Naive thymus-derived CD8-positive, alpha-beta T cell (primary cell): ENCODE results near the gene VAPA. TPM values are rescaled to one million over a fixed set of nuclear protein-coding genes. Genes with fewer than 3 reads are reported as not detected.

Source experiments
- ATAC-seq, 2 donors: fragments of 150-1000 bp; cut with Tn5 transposase in 1 of 2; sonication (Bioruptor Pico), chemical (Tn5 transposase) in 1 of 2; 1 replicate in 1 of 2; 2 replicates in 1 of 2; pipeline ENCODE4 v1.10.0; 2021; ENCODE audit warnings: mild to moderate bottlenecking in 2 of 2, moderate library complexity in 2 of 2
- POLR2A ChIA-PET: fragments of 350-600 bp; sonication (Branson Sonifier 250); formaldehyde crosslinking; loops from one replicate; lab custom pipeline; 2021; ENCODE audit warnings: antibody characterized with exemption; lab: Charles Lee
- DNase-seq, 10 donors: peaks; one replicate each; pipeline versions ENCODE4 v3.0.0 to v3.0.0-alpha.2; 2020 to 2022
- H3K27ac Mint-ChIP-seq, 10 donors: one replicate each; pipeline ENCODE4 v1.8.0; 2020 to 2022; ENCODE audit warnings: mild to moderate bottlenecking in 10 of 10, mixed read lengths in 10 of 10, moderate library complexity in 4 of 10, inconsistent platforms in 1 of 10
- H3K27me3 Mint-ChIP-seq, 5 donors: one replicate each; pipeline ENCODE4 v1.8.0; 2021 to 2022; ENCODE audit warnings: mixed read lengths in 5 of 5
- H3K36me3 Mint-ChIP-seq, 3 donors: one replicate each; pipeline ENCODE4 v1.8.0; 2020 to 2022; ENCODE audit warnings: mixed read lengths in 3 of 3, mild to moderate bottlenecking in 2 of 3, inconsistent platforms in 1 of 3
- H3K4me1 Mint-ChIP-seq, 4 donors: one replicate each; pipeline ENCODE4 v1.8.0; 2021 to 2022; ENCODE audit warnings: mixed read lengths in 4 of 4
- H3K4me3 Mint-ChIP-seq, 10 donors: one replicate each; pipeline ENCODE4 v1.8.0; 2020 to 2022; ENCODE audit warnings: mild to moderate bottlenecking in 10 of 10, mixed read lengths in 10 of 10, moderate library complexity in 6 of 10, inconsistent platforms in 1 of 10
- H3K9me3 Mint-ChIP-seq, 9 donors: one replicate each; pipeline ENCODE4 v1.8.0; 2020 to 2022; ENCODE audit warnings: mixed read lengths in 9 of 9, mild to moderate bottlenecking in 3 of 9, inconsistent platforms in 1 of 9, moderate library complexity in 1 of 9
- polyA plus RNA-seq, 3 donors: library from polyadenylated mRNA; unstranded; fragments of 300-500 nt; fragmentation: Illumina TruSeq; gene quantifications; one replicate each; pipeline ENCODE4 v1.2.3, GENCODE V29; 2021
- total RNA-seq, 8 experiments: library from RNA in 2 of 8; stranded (reverse) in 2 of 8; gene quantifications; one replicate each; pipeline ENCODE4 v1.2.3 and lab custom pipeline; 2021 to 2026

The VAPA gene
- total and polyA plus RNA-seq, 5 experiments from 2014 or later = 119 to 214 (median 187) TPM

DNA sequence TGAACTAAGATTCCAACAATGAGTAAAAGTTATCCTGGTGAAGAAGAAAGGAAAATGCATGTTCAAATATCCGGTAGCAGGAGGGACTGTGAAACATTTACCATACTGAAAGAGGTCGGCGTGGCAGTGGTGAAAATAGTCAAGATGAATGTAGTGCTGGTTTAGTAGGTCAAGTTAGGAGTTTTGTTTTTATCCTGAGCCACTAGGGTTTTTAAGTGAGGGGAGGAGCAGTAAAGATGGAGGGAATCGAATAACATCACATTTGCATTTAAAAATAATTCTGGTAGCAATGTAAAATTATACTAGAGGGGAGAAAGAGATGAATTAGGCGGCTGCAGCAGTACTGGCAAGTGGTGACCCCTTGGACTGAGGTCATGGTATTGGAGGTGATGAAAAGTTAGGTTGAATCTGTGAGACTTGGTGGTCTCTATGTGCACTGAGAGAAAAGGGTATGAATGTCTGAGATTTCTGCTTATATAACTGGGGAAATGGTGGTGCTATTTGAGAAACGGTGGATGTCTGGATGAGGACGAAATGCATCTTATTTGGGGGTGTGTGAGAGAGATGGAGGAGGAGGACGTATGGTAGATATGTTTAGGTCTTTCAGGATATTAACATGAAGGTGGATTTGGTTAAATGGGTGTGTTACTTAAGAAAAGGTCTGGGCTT lies 5.9 kb downstream of the VAPA start:
- Mint-ChIP-seq H3K27me3 (no peaks in the 10 kb centered on the region), H3K9me3 (no peaks in the 10 kb centered on the region), H3K36me3 (no peaks in the 10 kb centered on the region), H3K4me3 (no peak overlapping the region), H3K27ac (no peak overlapping the region), H3K4me1 (peaks cover 22 to 47% (median 34%) of the 10 kb centered on the region in 4 donors)
- DNase-seq (no peak), ATAC-seq (no peak)
- POLR2A ChIA-PET = no interaction called here

- Mint-ChIP-seq H3K9me3 (no peaks in the 10 kb centered on the region), H3K36me3 (no peaks in the 10 kb centered on the region), H3K4me1 (peaks cover 21 to 57% (median 38%) of the 10 kb centered on the region in 4 donors), H3K4me3 (peak overlapping the region in 8 of 10 donors; percentile 16 to 69 (median 53)), H3K27ac (peak overlapping the region in 4 of 10 donors; percentile 6 to 58 (median 34)), H3K27me3 (no peaks in the 10 kb centered on the region)
- ATAC-seq (no peak), DNase-seq (no peak)
- POLR2A ChIA-PET = interaction anchor here (3.6 kb wide), 1 partner anchor 9 kb away, joined by 19 read pairs; the partner anchor contains the start of gene VAPA
Observed at GRCh38 chr18:9922592-9923311, 8.9 kb downstream of the VAPA start.

DNA sequence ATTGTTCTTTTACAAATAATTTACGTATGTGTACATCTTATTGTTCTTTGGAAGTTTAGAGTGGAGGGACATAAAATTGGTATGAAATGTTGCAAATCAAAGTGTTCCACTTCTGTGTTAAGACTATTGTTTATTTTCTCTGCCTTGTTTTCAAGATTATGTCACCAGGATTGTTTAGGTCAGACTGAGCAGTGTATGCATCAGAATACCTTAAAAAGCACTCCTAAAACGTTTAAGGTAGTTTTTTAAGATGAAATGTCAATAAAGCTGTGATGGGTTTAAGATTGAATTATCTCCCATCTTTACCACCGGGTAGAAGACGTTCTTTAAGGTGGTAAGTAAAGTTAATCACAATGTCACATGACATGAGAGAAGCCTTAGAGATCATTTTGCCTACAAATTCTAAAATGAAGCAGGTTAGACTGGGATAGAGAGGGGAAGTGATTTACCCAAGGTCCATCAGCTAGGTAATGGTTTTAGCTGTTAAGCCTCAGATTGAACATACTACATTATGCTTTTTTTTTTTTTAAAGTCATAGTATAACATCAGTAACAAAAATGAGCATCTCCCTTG lies 10.6 kb downstream of the VAPA start:
- Mint-ChIP-seq H3K4me3 (peak overlapping the region; percentile 4 to 75 (median 66)), H3K9me3 (no peaks in the 10 kb centered on the region), H3K36me3 (no peaks in the 10 kb centered on the region), H3K27me3 (no peaks in the 10 kb centered on the region), H3K27ac (peak overlapping the region in 4 of 10 donors; percentile 12 to 57 (median 45)), H3K4me1 (peaks cover 27 to 72% (median 53%) of the 10 kb centered on the region in 4 donors)
- DNase-seq = no peak
- peak; percentile 17 to 20 for ATAC-seq
- POLR2A ChIA-PET = interaction anchor here (3.6 kb wide), 1 partner anchor 10 kb away, joined by 19 read pairs; the partner anchor contains the start of gene VAPA

- Mint-ChIP-seq H3K9me3 (no peaks in the 10 kb centered on the region), H3K36me3 (no peaks in the 10 kb centered on the region), H3K27me3 (no peaks in the 10 kb centered on the region), H3K4me1 (peaks cover 31 to 77% (median 59%) of the 10 kb centered on the region in 4 donors), H3K27ac (no peak overlapping the region), H3K4me3 (peak overlapping the region in 2 of 10 donors; percentile 10 to 32)
- ATAC-seq = no peak
- no peak for DNase-seq
- POLR2A ChIA-PET = no interaction called here
Observed at GRCh38 chr18:9925369-9925768, 11.6 kb downstream of the VAPA start.

- H3K36me3 Mint-ChIP-seq = no peaks in the 10 kb centered on the region
- H3K4me3 Mint-ChIP-seq = peak overlapping the region in 4 of 10 donors; percentile 10 to 47 (median 38)
- POLR2A ChIA-PET = no interaction called here
- no peak for ATAC-seq
- H3K9me3 Mint-ChIP-seq = no peaks in the 10 kb centered on the region
- H3K27me3 Mint-ChIP-seq = no peaks in the 10 kb centered on the region
- no peak overlapping the region for H3K27ac Mint-ChIP-seq
- peaks cover 32 to 79% (median 61%) of the 10 kb centered on the region in 4 donors for H3K4me1 Mint-ChIP-seq
- no peak for DNase-seq
Observed at GRCh38 chr18:9925795-9926194, 12.0 kb downstream of the VAPA start.

DNA sequence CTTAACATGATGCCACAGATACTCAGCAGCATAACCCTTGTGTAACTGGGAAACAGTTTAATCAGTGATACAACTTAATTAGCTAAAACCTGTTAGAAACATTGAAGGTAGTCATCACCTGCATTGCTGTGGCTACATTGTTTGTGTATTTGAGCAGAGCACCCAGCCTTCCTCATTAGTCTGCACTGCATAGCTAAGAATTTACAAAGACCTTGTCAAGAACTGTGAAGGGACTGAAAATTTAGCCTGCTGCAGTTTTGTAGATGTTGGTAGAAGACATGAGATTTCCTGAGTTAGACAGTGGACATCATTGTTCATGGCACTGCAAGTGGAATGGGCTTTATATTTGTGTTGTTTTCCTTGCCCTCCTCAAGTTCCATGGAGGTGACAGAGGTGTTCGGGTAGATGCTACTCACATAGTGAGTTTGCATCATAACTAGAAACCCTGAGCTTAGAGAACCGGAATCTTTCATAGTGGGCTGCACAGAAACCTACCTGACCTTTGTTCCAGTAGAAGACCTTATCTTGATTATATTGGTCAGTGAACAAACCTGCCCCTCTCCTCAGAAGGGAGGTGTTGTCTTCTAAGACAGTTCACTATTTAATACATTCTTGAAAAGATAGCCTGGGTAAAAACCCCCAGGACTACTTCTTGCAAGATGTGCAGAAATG lies 12.5 kb downstream of the VAPA start:
- ATAC-seq = no peak
- peaks cover 0 to 3% (median 0%) of the 10 kb centered on the region in 3 donors for H3K36me3 Mint-ChIP-seq

GRCh38 chr18:9926977-9927376 lies 13.2 kb downstream of the VAPA start:
- H3K4me1 Mint-ChIP-seq = peaks cover 35 to 87% (median 69%) of the 10 kb centered on the region in 4 donors
- DNase-seq (no peak), ATAC-seq (no peak)
- H3K9me3 Mint-ChIP-seq = no peaks in the 10 kb centered on the region
- POLR2A ChIA-PET = interaction anchor here (0.7 to 1.0 kb wide), 2 partner anchors 13 to 29 kb away, joined by 4 to 5 read pairs; partner anchors contain the start of gene VAPA
- H3K27me3 Mint-ChIP-seq = no peaks in the 10 kb centered on the region
- H3K36me3 Mint-ChIP-seq = peaks cover 0 to 8% (median 2%) of the 10 kb centered on the region in 3 donors
- peak overlapping the region in 4 of 10 donors; percentile 3 to 44 (median 18) for H3K27ac Mint-ChIP-seq
- peak overlapping the region in 9 of 10 donors; percentile 8 to 61 (median 27) for H3K4me3 Mint-ChIP-seq

More for the DNA sequence above, 12.5 kb downstream of the VAPA start:
- POLR2A ChIA-PET = interaction anchor here (0.7 kb wide), 1 partner anchor 13 kb away, joined by 5 read pairs; the partner anchor contains the start of gene VAPA
- Mint-ChIP-seq H3K27ac (peak overlapping the region in 1 of 10 donors; percentile 54), H3K9me3 (no peaks in the 10 kb centered on the region), H3K4me1 (peaks cover 35 to 84% (median 65%) of the 10 kb centered on the region in 4 donors), H3K4me3 (peak overlapping the region in 8 of 10 donors; percentile 11 to 61 (median 32)), H3K27me3 (no peaks in the 10 kb centered on the region)
- no peak for DNase-seq

DNA sequence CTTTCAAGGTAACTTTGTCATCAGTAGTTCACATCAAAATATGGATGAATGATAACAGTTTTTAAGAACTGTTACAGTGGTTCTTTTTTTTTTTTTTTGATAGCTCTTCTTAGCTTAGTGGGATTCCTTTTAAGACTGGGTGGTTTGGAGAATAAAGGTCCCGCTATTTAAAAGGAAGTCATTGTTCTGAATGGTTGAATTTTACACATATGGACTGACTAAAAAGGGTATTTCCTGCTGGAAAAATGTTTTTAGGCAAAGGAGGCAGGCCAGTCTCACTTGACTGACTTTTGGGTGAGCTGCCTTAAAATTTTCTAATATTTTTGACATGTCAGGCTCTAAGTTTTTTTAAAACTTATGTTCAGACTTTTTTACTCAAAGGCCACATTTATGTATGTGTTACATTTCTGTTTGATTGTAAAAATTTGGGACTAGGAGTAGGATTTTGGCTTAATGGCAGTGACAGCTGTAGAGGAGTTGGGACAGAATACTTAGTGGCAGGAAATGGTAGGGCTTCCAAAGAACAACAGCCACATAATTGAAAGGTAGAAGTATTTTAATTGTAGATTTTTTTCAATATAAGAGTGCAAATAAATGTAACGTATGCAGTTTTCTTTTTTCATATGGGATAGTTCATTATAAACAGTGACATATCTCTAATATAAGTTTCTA lies 13.7 kb downstream of the VAPA start:
- POLR2A ChIA-PET = interaction anchor here (0.7 to 1.0 kb wide), 2 partner anchors 14 to 28 kb away, joined by 4 to 5 read pairs; partner anchors contain the start of gene VAPA
- Mint-ChIP-seq H3K9me3 (no peaks in the 10 kb centered on the region), H3K4me3 (peak overlapping the region in 8 of 10 donors; percentile 22 to 61 (median 52)), H3K27me3 (no peaks in the 10 kb centered on the region), H3K4me1 (peaks cover 33 to 87% (median 72%) of the 10 kb centered on the region in 4 donors), H3K36me3 (peaks cover 0 to 14% (median 2%) of the 10 kb centered on the region in 3 donors), H3K27ac (peak overlapping the region in 5 of 10 donors; percentile 3 to 44 (median 29))
- no peak for DNase-seq
- no peak for ATAC-seq

- peak overlapping the region in 8 of 10 donors; percentile 2 to 69 (median 38) for H3K4me3 Mint-ChIP-seq
- POLR2A ChIA-PET = no interaction called here
- peaks cover 0 to 25% (median 7%) of the 10 kb centered on the region in 3 donors for H3K36me3 Mint-ChIP-seq
- peak overlapping the region in 2 of 10 donors; percentile 24 to 34 for H3K27ac Mint-ChIP-seq
- DNase-seq = no peak
- peaks cover 33 to 80% (median 73%) of the 10 kb centered on the region in 4 donors for H3K4me1 Mint-ChIP-seq
- no peaks in the 10 kb centered on the region for H3K9me3 Mint-ChIP-seq
- H3K27me3 Mint-ChIP-seq = no peaks in the 10 kb centered on the region
- no peak for ATAC-seq
Observed at GRCh38 chr18:9928646-9929259, 14.9 kb downstream of the VAPA start.

- Mint-ChIP-seq H3K4me3 (peak overlapping the region in 1 of 10 donors; percentile 26), H3K36me3 (peaks cover 0 to 35% (median 7%) of the 10 kb centered on the region in 3 donors), H3K4me1 (peaks cover 30 to 67% (median 63%) of the 10 kb centered on the region in 4 donors), H3K27me3 (no peaks in the 10 kb centered on the region), H3K27ac (peak overlapping the region in 1 of 10 donors; percentile 19), H3K9me3 (no peaks in the 10 kb centered on the region)
- POLR2A ChIA-PET = no interaction called here
- ATAC-seq (no peak), DNase-seq (no peak)
Observed at GRCh38 chr18:9930299-9930884, 16.6 kb downstream of the VAPA start.

GRCh38 chr18:9931146-9931545 lies 17.3 kb downstream of the VAPA start:
- POLR2A ChIA-PET = no interaction called here
- H3K27me3 Mint-ChIP-seq = no peaks in the 10 kb centered on the region
- H3K4me3 Mint-ChIP-seq = no peak overlapping the region
- peaks cover 0 to 39% (median 7%) of the 10 kb centered on the region in 3 donors for H3K36me3 Mint-ChIP-seq
- H3K27ac Mint-ChIP-seq = peak overlapping the region in 3 of 10 donors; percentile 29 to 37 (median 32)
- H3K4me1 Mint-ChIP-seq = peaks cover 30 to 61% (median 58%) of the 10 kb centered on the region in 4 donors
- ATAC-seq (no peak), DNase-seq (no peak)
- H3K9me3 Mint-ChIP-seq = no peaks in the 10 kb centered on the region
